Body of pancreas (tissue), 4 donors: ENCODE data around the gene THY1.

Experiments used
- CTCF ChIP-seq, 7 experiments: fragments of 450-650 bp in 4 of 7; fragments of 200-600 bp in 3 of 7; sonication (generic) in 3 of 7; IDR thresholded peaks; one replicate each; pipeline ENCODE4 v1.5.1; 2016 to 2019; ENCODE audit warnings: antibody characterized with exemption in 7 of 7
- POLR2A ChIP-seq, 3 donors: fragments of 450-650 bp; IDR thresholded peaks; one replicate each; pipeline ENCODE4 v1.6.1; 2016; ENCODE audit warnings: antibody characterized with exemption in 3 of 3, mild to moderate bottlenecking in 2 of 3

GRCh38 chr11:119402470-119402869 lies 20.5 kb downstream of the THY1 start:
- TF ChIP-seq CTCF (IDR thresholded peaks at IDR 0.05), result no peak
- no peak for TF ChIP-seq POLR2A (IDR thresholded peaks at IDR 0.05)
